Stimulated activated CD8-positive, alpha-beta memory T cell treated with anti-CD3 and anti-CD28 coated beads, Interleukin-15, amount 100 ng/mL, for 24 hours (primary cell): ENCODE results near the gene SEMA4D.

Experiments used
- DNase-seq: peaks from one replicate; pipeline ENCODE4 v3.0.0-alpha.2; 2020; ENCODE audit warnings: low read depth

Gene SEMA4D

GRCh38 chr9:89465001-89465451 is 32.9 kb downstream of the SEMA4D start:
- DNase-seq: no peak

GRCh38 chr9:89464300-89464901 is 33.5 kb downstream of the SEMA4D start:
- no peak for DNase-seq

- DNase-seq: no peak
Observed at GRCh38 chr9:89462817-89463683, 34.9 kb downstream of the SEMA4D start.

GRCh38 chr9:89462199-89462598 is 35.7 kb downstream of the SEMA4D start:
- no peak for DNase-seq

GRCh38 chr9:89461265-89461664 is 36.6 kb downstream of the SEMA4D start:
- DNase-seq: no peak

GRCh38 chr9:89460551-89460950 is 37.4 kb downstream of the SEMA4D start:
- no peak for DNase-seq

- DNase-seq: no peak
Observed at GRCh38 chr9:89458768-89459496, 39.0 kb downstream of the SEMA4D start.

- no peak for DNase-seq
Observed at GRCh38 chr9:89457376-89457855, 40.5 kb downstream of the SEMA4D start.

- DNase-seq: no peak
Observed at GRCh38 chr9:89455356-89455824, 42.5 kb downstream of the SEMA4D start.

- no peak for DNase-seq
Observed at GRCh38 chr9:89454498-89455355, 43.2 kb downstream of the SEMA4D start.

GRCh38 chr9:89453452-89453851 is 44.5 kb downstream of the SEMA4D start:
- DNase-seq: no peak

- no peak for DNase-seq
Observed at GRCh38 chr9:89452561-89452960, 45.4 kb downstream of the SEMA4D start.

- DNase-seq: no peak
Observed at GRCh38 chr9:89450213-89450612, 47.7 kb downstream of the SEMA4D start.

- no peak for DNase-seq
Observed at GRCh38 chr9:89449261-89449671, 48.6 kb downstream of the SEMA4D start.

GRCh38 chr9:89448821-89449220 is 49.1 kb downstream of the SEMA4D start:
- DNase-seq: no peak

- DNase-seq: no peak
Observed at GRCh38 chr9:89448381-89448780, 49.5 kb downstream of the SEMA4D start.

GRCh38 chr9:89447416-89447815 is 50.5 kb downstream of the SEMA4D start:
- no peak for DNase-seq

- DNase-seq: no peak
Observed at GRCh38 chr9:89446961-89447310, 51.0 kb downstream of the SEMA4D start.

- no peak for DNase-seq
Observed at GRCh38 chr9:89446261-89446960, 51.5 kb downstream of the SEMA4D start.

GRCh38 chr9:89445801-89446251 is 52.1 kb downstream of the SEMA4D start:
- DNase-seq: no peak
